WI38 (cell line): ENCODE measurements around the gene NMT2.

Source experiments
- H3K4me3 ChIP-seq: 2 replicates; pipeline ENCODE4 v1.5.1; 2011; ENCODE audit warnings: low read depth, mild to moderate bottlenecking, control low read depth, low read length
- TF ChIP-seq, protein P1 (sequence below): IDR thresholded peaks from 2 replicates; pipeline ENCODE4 v1.5.1; 2012; ENCODE audit warnings: low read depth, mild to moderate bottlenecking, control low read depth, low read length

Gene NMT2

DNA sequence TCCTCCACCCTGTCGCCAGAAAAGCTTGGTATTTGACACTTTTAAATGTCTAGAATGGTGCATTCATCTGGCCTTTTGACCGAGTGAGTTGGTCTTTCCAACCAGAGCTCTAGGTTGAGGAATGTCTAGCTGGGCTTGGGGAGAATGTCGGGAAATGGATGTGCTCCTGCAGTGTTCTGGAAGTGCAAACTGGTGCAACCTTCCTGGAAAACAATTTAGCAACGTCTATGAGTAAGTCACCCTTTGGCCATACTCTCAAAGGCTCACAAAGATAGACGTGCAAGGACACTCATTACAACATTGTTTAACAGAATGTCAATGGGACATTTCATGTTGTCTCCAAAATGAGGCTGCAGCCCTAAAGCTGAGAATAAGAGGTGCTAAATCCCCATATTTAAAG is 12.2 kb upstream of the NMT2 start:
- TF ChIP-seq, protein P1, sequence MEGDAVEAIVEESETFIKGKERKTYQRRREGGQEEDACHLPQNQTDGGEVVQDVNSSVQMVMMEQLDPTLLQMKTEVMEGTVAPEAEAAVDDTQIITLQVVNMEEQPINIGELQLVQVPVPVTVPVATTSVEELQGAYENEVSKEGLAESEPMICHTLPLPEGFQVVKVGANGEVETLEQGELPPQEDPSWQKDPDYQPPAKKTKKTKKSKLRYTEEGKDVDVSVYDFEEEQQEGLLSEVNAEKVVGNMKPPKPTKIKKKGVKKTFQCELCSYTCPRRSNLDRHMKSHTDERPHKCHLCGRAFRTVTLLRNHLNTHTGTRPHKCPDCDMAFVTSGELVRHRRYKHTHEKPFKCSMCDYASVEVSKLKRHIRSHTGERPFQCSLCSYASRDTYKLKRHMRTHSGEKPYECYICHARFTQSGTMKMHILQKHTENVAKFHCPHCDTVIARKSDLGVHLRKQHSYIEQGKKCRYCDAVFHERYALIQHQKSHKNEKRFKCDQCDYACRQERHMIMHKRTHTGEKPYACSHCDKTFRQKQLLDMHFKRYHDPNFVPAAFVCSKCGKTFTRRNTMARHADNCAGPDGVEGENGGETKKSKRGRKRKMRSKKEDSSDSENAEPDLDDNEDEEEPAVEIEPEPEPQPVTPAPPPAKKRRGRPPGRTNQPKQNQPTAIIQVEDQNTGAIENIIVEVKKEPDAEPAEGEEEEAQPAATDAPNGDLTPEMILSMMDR: no peak
- no peak overlapping the region for H3K4me3 ChIP-seq

DNA sequence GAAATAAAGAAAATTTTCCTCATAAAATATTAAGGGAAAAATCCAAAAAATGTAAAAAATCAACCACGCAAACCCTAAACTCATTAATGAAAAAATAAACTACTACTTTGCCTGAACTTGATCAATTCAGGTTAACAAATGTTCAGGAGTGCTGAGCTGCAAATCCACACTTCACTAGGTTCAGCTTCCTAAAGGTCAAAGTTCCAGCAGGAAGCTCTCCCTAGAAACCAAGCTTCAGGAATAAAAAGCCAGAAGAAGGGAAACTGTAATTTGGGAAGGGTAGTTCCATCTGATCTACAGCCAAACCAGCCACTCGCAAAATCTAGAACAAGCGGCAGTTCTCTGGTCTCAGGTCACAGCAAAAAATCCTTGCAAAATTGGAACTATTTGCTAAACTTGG is 7.8 kb upstream of the NMT2 start:
- no peak overlapping the region for H3K4me3 ChIP-seq
- TF ChIP-seq, protein P1: no peak

DNA sequence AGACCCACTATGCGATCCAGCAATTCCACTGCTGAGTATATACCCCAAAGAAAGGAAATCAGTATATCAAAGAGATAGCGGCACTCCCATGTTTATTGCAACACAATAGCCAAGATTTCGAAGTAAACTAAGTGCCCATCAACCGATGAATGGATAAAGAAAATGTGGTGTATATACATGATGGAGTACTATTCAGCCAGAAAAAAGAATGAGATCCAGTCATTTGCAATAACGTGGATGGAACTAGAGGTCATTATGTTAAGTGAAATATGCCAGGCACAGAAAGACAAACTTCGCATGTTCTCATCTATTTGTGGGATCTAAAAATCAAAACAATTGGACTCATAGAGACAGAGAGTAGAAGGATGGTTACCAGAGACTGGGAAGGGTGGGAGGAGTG is 7.1 kb upstream of the NMT2 start:
- no peak overlapping the region for H3K4me3 ChIP-seq
- TF ChIP-seq, protein P1: no peak

DNA sequence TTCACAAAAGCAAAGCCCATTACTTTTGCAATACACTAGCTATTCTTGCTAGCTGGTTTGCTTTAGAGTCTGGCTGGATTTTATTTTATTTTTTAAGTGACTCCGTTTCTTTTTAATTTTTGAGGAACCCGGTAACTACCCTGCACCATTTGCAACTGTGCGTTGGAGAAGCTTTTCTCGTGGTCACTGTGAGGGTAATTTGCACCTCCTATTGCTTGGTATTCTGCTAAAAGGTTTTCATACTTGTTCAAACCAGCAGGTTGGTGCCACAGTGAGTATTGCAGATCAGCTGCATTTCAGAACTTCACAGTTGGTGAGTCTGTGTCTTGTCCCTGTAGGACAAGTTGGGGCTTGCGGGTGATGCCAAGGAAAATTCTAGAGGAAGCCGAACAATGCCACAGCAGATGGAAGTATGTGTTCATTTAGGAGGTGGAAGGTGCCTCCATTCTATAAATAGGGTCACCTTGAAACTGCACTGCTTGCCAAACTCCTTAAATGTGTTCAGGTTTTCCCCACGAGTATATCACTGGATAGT is 3.9 kb upstream of the NMT2 start:
- TF ChIP-seq, protein P1: no peak
- H3K4me3 ChIP-seq: no peak overlapping the region

DNA sequence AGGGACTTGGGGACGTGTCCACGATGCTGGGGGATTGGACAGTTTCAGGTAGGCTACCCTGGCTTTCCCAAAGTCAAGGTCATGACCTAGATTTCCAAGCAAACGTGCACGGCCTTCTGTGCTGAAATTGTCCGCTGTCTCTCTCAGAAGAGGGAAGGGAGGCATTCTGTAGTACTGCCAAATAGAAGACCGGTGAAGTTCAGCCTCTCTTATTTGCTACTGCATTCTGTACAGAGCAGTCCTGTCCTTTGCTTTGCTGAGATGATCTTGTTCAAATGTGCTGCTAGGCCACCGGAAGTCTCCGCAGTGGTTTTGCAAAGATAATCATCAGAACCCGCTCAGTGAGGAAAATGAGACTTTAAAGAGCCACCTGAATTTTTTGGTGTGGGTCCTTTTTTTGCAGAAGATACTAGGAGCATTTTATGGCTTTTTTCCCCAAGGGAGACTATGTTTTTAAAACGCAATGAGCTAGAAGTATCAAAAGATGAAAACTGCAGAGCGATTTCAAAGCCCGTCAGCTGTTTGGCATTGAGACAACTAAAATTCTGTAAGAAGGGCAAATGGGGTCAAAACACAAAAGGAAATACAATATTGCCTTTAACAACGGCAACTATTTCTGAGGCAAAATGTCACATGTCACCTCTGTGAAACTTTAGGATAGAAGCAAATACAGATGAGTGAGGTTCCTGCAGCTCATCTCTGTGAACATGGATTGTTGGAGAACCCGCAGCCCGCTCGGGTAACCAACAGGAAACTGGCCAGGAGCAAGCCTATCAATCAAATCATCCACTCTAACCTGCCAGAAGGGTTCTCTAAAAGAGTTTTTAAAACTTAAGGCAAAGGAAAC is 1.3 kb upstream of the NMT2 start:
- H3K4me3 ChIP-seq: no peak overlapping the region
- TF ChIP-seq, protein P1: no peak

DNA sequence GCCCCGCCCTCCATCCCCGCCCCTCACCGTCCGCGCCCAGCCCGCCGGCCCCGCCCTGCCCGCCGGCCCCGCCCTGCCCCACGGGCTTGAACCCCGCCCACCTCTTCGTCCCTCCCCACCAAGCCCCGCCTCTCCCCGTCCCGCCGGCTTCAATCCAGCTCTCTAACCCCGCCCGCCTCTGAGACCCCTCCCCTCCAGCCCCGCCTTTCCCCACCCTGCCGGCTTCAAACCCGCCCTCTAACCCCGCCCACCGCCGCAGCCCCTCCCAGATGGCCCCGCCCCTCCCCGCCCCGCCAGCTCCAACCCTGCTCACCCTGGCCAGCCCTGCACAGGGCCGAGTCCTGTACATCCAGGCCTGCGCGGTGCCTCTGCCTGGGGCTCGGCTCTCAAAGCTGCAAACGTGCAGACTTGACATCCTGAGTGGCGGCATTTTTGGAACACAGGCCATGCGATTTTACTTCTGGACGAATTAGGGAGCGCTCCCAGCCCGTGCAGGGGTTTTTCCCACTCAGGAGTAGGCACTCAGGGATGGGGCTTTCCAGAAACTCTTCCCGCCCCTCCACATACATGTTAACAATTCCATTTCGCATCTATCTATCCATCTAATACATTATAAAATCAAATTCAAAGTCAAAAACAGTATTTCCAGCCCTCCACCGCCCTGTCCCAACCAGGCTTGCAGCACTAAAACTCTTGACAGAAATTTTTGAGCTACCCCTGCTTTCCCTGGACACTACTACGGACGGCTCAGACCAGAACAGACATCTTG is 477 bp upstream of the NMT2 start:
- no peak overlapping the region for H3K4me3 ChIP-seq
- TF ChIP-seq, protein P1: no peak
